ENCODE measurements around the gene MIA.
A peak's percentile ranks its signal among the peaks of the same experiment; 100 is the strongest.
"Not testable (repeated sequence)": the region's sequence is repeated elsewhere in the genome, so short reads cannot be mapped to it uniquely, and the experiment has no call there.

Gene MIA

DNA sequence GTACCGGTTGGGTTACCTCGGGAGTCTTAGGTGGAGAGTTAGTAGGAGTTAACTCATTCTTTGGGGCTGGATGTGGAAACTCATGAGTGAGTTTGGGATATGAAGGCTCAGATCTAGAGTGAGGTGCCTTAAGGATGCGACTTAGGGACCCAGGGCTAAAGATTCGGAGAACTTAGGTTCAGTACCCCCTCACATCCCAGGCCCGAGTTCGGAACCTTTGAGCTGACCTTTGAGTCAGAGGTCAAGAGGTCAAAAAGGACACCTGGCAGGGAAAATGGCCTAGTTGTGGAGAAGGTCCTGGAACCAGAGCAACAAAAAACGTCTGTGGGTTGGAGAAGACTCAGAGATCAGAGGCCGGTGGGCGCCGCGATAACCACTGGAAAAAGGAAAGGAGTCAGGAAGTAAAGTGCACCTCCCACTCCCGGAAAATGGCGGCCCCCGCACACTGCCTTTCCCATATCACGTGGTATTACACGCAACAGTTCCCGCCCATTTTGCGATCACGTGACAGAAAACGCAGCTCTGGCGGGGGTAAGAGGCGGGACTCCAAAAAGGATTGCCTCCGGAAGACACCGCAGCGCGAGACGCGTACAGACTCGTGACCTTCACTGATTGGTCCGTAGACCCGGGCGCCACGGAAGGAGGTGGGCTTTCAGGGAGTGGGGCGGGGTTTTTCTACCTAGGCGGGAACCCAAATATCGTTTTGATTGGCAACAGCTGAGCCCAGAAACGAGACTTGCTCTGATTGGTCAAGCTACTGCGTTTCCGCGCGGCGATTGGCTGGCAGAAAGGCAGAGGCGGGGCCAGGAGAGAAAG lies 25.1 kb upstream of the MIA start, which contains the start of gene ACTMAP:
TSS of gene ACTMAP (minus strand) at position 420 of the 816 bp plus-strand sequence. CDS start 674 bp downstream, outside the sequence.
- peak; percentile 98 to 99 for DNase-seq (ENCODE audit: low read depth in 2 of 2)

- DNase-seq (ENCODE audit: low read depth in 2 of 2) = peak; percentile 91 to 95
These were observed 24.3 kb upstream of the MIA start, which contains the start of gene SNRPA for GRCh38 chr19:40750874-40751537. Gene SNRPA (plus strand): TSS chr19:40751203. CDS start chr19:40751409, 206 bp downstream.

DNA sequence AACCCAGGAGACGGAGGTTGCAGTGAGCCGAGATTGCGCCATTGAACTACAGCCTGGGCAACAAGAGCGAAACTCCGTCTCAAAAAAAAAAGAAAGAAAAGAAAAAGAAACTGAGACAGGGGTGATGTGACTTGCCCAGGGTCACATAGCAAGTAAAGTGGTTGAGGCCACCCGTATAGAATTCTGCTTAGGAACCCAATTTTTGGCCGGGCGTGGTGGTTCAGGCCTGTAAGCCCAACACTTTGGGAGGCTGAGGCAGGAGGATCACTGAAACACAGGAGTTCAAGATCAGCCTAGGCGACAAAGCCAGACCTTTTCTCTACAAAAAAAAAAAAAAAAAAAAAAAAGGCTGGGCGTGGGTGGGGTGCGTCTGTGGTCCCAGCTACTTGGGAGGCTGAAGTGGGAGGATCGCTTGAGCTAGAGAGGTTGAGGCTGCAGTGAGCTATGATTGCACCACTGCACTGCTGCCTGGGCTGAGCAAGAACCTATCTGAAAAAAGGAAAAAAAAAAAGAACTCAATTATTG lies 23.0 kb upstream of the MIA start:
- no peak for DNase-seq (ENCODE audit: low read depth in 2 of 2)

- DNase-seq (ENCODE audit: low read depth in 2 of 2) = peak; percentile 57 to 59
These were observed 20.6 kb upstream of the MIA start for GRCh38 chr19:40754611-40755247.

- DNase-seq (ENCODE audit: low read depth in 2 of 2) = no peak
These were observed 20.1 kb upstream of the MIA start for GRCh38 chr19:40755248-40755624.

DNA sequence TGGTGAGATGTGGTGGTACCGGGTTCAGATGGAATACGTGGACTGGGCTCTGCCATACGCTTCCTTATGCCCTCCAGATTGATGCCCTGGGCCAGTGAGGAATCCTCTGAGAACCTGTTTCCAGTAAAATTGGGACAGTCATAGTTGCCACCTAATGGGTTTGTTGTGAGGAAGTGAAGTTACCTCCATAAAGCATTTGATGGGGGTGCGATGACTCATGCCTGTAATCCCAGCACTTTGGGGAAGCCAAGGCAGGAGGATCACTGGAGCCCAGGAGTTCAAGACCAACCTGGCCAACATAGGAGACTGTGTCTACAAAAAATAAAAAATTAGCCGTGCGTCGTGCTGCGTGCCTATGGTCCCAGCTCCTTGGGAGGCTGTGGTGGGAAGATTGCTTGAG lies 19.5 kb upstream of the MIA start:
- DNase-seq (ENCODE audit: low read depth in 2 of 2) = no peak

DNA sequence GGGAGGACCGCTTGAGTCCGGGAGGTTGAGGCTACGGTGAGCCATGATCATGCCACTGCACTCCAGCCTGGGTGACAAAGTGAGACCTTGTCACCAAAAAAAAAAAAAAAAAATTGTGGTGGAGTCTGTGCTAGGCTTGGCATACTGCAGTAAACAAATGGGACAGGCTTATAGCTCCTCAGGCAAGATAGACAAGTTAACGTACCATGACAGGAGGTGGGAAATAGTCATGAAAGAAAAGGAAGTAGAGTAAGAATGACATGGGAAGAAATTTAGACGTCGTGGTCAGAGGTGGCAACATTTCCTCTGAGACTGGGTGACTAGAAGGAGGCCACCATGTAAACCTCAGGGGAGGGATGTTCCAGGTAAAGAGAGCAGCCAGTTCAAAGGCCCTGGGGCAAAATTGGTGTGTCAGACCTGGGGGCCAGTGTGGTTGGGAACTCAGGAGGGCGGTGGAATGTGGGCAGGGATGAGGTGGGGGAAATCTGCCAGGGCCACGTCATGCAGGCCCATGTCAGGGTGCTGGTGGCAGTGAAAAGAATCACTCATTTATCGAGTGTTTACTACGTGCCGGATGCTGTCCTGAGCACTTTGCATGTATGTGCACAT lies 18.7 kb upstream of the MIA start:
- no peak for DNase-seq (ENCODE audit: low read depth in 2 of 2)

GRCh38 chr19:40758491-40758890 lies 16.8 kb upstream of the MIA start:
- no peak for DNase-seq (ENCODE audit: low read depth in 2 of 2)

DNA sequence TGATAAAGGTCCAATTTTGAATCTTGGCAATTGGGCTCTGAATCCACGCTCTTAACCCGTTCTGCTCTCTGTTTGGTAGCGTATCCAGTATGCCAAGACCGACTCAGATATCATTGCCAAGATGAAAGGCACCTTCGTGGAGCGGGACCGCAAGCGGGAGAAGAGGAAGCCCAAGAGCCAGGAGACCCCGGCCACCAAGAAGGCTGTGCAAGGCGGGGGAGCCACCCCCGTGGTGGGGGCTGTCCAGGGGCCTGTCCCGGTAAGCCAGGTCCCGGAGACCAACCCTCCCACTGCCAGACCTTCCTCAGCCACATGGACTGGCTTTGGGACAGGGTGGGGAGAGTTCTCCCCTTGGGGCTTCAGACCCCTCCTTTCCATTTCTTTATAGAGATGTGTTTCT lies 16.0 kb upstream of the MIA start:
- DNase-seq (ENCODE audit: low read depth in 2 of 2) = no peak

GRCh38 chr19:40762754-40763470 lies 12.4 kb upstream of the MIA start:
- DNase-seq (ENCODE audit: low read depth in 2 of 2) = no peak

DNA sequence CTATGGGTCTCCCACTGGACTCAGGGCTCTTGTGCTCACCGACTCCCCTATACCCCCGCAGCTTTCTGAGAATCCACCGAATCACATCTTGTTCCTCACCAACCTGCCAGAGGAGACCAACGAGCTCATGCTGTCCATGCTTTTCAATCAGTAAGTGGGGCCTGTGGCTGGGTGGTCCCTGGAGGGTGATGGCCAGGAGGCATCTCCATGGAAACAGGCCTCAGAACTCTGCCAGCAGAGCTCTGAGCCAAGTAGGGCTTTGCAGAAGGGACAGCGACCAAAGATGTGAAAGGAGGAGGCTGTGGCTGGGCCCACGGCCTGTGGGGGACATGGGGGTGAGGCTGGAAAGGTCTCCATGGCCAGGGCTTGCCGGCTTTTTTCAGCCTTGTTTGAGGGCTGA lies 11.8 kb upstream of the MIA start:
- no peak for DNase-seq (ENCODE audit: low read depth in 2 of 2)

DNA sequence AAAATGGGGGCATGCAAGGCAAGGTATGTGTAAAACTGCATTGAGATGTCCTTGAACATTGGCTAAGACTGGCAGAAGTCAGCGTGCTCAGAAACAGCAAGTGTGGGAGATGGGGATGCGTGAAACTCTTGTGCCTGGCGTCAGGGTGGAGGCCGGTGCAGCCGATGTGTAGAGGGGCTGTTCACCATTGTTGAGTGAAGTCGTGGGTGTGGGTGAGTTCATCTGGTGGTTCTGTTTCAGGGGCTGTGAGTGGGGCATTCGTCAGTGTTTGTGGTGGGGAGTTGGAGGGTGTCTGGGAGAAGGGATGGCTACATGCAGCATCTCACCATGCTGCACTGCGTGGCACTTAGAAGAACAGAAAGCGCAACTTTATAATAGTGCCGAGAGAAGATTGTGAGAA lies 11.4 kb upstream of the MIA start:
- no peak for DNase-seq (ENCODE audit: low read depth in 2 of 2)

DNA sequence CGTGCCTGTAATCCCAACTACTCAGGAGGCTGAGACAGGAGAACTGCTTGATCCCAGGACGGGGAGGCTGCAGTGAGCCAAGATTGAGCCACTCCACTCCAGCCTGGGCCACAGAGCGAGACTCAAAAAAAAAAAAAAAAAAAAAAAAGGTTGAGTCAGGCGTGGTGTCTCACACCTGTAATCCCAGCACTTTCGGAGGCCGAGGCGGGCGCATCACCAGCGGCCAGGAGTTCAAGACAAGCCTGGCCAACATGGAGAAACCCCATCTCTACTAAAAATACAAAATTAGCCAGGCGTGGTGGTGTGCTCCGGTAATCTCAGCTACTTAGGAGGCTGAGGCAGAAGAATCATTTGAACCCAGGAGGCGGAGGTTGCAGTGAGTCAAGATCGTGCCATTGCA lies 8.9 kb upstream of the MIA start:
- not testable (repeated sequence) for DNase-seq (ENCODE audit: low read depth in 2 of 2)

DNA sequence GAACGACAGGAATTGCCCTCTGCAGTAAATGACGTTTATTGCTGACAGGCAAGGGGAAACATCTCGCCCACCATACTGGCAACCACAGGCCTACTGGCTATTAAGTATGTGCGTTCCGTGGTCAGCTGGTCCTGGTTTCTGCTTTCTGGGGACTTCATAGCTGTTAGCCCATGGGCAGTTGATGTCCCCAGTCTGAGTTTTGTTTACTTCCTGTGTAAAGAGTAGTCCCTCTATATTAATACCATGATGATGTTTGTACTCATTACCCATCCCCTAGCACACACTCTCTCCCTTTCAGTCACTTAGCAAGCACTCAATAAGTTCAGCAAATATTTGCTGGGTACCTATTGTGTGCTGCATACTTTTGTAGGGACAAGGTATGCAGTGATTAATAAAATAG lies 6.5 kb upstream of the MIA start:
- no peak for DNase-seq (ENCODE audit: low read depth in 2 of 2)

- DNase-seq (ENCODE audit: low read depth in 2 of 2) = not testable (repeated sequence)
These were observed 4.0 kb upstream of the MIA start for GRCh38 chr19:40771101-40771862.

DNA sequence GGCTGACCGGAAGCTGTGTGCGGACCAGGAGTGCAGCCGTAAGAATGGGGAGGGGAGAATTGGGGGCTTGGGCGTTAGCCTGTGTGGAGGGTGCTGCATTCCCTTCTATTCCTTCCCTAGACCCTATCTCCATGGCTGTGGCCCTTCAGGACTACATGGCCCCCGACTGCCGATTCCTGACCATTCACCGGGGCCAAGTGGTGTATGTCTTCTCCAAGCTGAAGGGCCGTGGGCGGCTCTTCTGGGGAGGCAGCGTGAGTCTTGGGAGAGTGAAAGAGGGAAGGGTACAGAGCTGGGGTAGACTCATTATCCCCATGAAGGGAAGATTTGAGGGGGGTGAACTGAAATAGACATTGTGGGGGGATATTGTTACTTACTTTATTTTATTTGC lies 306 bp downstream of the MIA start:
- no peak for DNase-seq (ENCODE audit: low read depth in 2 of 2)

- no peak for DNase-seq (ENCODE audit: low read depth in 2 of 2)
These were observed 1.0 kb downstream of the MIA start for GRCh38 chr19:40776364-40776763.

DNA sequence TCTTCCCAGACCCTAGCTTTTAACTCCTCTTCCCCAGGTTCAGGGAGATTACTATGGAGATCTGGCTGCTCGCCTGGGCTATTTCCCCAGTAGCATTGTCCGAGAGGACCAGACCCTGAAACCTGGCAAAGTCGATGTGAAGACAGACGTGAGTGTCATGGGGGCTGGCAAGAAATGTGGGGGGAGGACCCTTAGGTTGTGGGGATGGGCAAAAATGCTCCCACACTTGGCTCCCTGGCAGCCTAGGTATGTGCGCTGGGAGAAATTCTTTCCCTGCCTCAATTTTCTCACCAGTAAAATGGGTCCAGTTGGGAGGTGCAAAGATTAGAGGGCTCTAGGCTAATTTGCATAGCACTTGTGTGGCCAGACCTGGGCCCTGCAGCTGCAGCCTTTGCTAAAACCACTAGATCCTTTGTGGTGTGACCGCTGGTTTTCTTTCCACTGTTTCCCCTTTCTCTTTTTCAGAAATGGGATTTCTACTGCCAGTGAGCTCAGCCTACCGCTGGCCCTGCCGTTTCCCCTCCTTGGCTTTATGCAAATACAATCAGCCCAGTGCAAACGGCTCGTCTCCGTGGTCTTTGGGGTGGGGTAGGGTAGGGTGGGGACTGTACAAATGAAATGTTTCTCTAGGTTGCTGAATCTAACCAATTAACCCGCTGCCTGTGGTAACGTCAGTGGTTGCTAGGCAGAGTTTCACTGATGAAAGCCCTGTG lies 1.8 kb downstream of the MIA start:
- DNase-seq (ENCODE audit: low read depth in 2 of 2) = peak; percentile 76 to 82

DNA sequence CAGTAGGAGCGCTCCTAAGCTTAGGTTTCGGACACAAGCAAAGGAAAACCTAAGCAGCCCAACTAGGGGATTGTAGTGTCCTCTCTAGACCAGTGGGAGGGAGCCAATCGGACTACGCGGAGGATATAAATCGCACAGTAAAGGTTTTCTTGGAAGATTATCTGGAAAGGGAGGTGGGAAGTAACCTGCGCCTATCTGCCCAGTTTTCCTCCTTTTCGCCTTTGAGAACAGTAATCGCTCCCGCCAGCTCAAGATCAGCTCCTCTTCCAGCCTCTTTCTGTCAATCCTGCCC lies 2.3 kb downstream of the MIA start:
- no peak for DNase-seq (ENCODE audit: low read depth in 2 of 2)
